ENCODE measurements around the gene KLF13. TPM values are rescaled to one million over a fixed set of nuclear protein-coding genes. Genes with fewer than 3 reads are reported as not detected.

The KLF13 gene
- total RNA-seq, 1 experiment from 2014 or later, result 60.1 TPM

- Histone ChIP-seq H3K9ac (ENCODE audit: low read length) (no peak overlapping the region), H3K27ac (ENCODE audit: low read depth, low read length) (no peak overlapping the region), H2AFZ (ENCODE audit: low read depth, low read length, poor library complexity, severe bottlenecking) (no peak overlapping the region), H3K79me2 (ENCODE audit: insufficient read depth, low read length) (peaks cover 32% of the 10 kb centered on the region; the same call in 1 of the 2 replicates), H3K36me3 (ENCODE audit: control insufficient read depth in 1 of 2, insufficient read depth in 2 of 2, low read length in 2 of 2) (no peaks in the 10 kb centered on the region), H4K20me1 (ENCODE audit: insufficient read depth) (no peaks in the 10 kb centered on the region; the same call in 1 of the 2 replicates), H3K9me2 (ENCODE audit: insufficient read depth) (no peaks in the 10 kb centered on the region), H3K27me3 (ENCODE audit: insufficient read depth, low read length) (no peaks in the 10 kb centered on the region), H3K4me1 (ENCODE audit: control insufficient read depth in 1 of 2, insufficient read depth in 2 of 2, low read length in 2 of 2) (peaks cover 3 to 7% of the 10 kb centered on the region in 2 experiments; a peak in 2 of 4 replicates), H3K4me2 (ENCODE audit: low read length) (no peak overlapping the region), H3K4me3 (replicated peaks in 1 of 2; ENCODE audit: low read depth in 1 of 2, low read length in 2 of 2) (no peak overlapping the region), H3K9me3 (ENCODE audit: control insufficient read depth in 1 of 2, insufficient read depth in 1 of 2, low read depth in 1 of 2, low read length in 2 of 2) (0 out of 4 replicates have a peak, but pooled peaks cover 0 to 3% of the 10 kb centered on the region in 2 experiments)
- intact Hi-C loops (cut with micrococcal nuclease), result loop anchor here (10.0 kb wide), 1 partner anchor 120 kb away; no protein-coding TSS in a partner anchor
- CTCF ChIA-PET, result no interaction called here
- DNase-seq (ENCODE audit: low read depth, low spot score), result no peak
- POLR2A ChIA-PET, result no interaction called here
- TF ChIP-seq ZBTB33 (IDR thresholded peaks at IDR 0.05; ENCODE audit: extremely low read depth, insufficient replicate concordance, low read length) (no peak), EZH2phosphoT487 (IDR thresholded peaks at IDR 0.05; ENCODE audit: borderline replicate concordance) (no peak), EGR1 (IDR thresholded peaks at IDR 0.05; ENCODE audit: low read depth) (no peak), MAX (IDR thresholded peaks at IDR 0.05) (no peak), YY1 (IDR thresholded peaks at IDR 0.05; ENCODE audit: extremely low read depth, insufficient replicate concordance, low read depth, low read length) (no peak), REST (IDR thresholded peaks at IDR 0.05; ENCODE audit: low read depth) (no peak), ZFX (IDR thresholded peaks at IDR 0.05) (no peak), POLR2A (IDR thresholded peaks at IDR 0.05; ENCODE audit: borderline replicate concordance, extremely low read depth, insufficient read depth, insufficient read length) (no peak), ATF3 (IDR thresholded peaks at IDR 0.05) (no peak), ELF1 (IDR thresholded peaks at IDR 0.05; ENCODE audit: borderline replicate concordance, low read depth) (no peak), SP1 (IDR thresholded peaks at IDR 0.05; ENCODE audit: low read depth) (no peak), TCF7L2 (IDR thresholded peaks at IDR 0.05; ENCODE audit: borderline replicate concordance, extremely low read depth, insufficient read depth, insufficient read length) (no peak), ZNF274 (IDR thresholded peaks at IDR 0.05; ENCODE audit: low read depth, low read length) (no peak), CBX3 (IDR thresholded peaks at IDR 0.05; ENCODE audit: low read depth) (no peak), EZH2 (IDR thresholded peaks at IDR 0.05) (no peak), JUND (IDR thresholded peaks at IDR 0.05) (no peak), CTCF (IDR thresholded peaks at IDR 0.05 in 2 of 3, conservative IDR thresholded peaks at IDR 0.05 in 1 of 3; ENCODE audit: borderline replicate concordance in 1 of 3, insufficient read depth in 1 of 3, low read depth in 2 of 3, low read length in 2 of 3) (no peak), POLR2AphosphoS5 (IDR thresholded peaks at IDR 0.05; ENCODE audit: low read depth, low read length) (no peak), FOSL1 (IDR thresholded peaks at IDR 0.05; ENCODE audit: low read depth) (no peak), SIN3A (IDR thresholded peaks at IDR 0.05; ENCODE audit: low read depth) (no peak)
- RAD21 ChIA-PET (ENCODE audit: low non-redundant PET in 1 of 2, low total read pairs in 2 of 2, uncharacterized antibody in 2 of 2, unreplicated experiment in 2 of 2), result no interaction called here
- BruUV-seq (replicated peaks), result no TSS peak
- no peak for ATAC-seq
These were observed 37.8 kb downstream of the KLF13 start for GRCh38 chr15:31364301-31365031.

Data from HCT116 (cell line).